Uterus (tissue), 4 donors: Measurements from ENCODE around the gene USP37. TPM values are rescaled to one million over a fixed set of nuclear protein-coding genes. Genes with fewer than 3 reads are reported as not detected.

ENCODE experiments used
- DNase-seq, 2 donors: peaks; one replicate each; pipeline ENCODE4 v3.0.0-alpha.2; 2019 to 2020
- H3K27ac ChIP-seq, 2 donors: fragments of 200-600 bp; sonication (generic); 1 replicate in 1 of 2; 2 replicates in 1 of 2; pipeline ENCODE4 v1.5.1; 2016 to 2018
- H3K27me3 ChIP-seq, 2 donors: fragments of 200-600 bp; sonication (generic); one replicate each; pipeline ENCODE4 v1.5.1; 2018 to 2019; ENCODE audit warnings: control low read depth in 1 of 2
- H3K36me3 ChIP-seq, 2 donors: fragments of 200-600 bp; sonication (generic); one replicate each; pipeline ENCODE4 v1.5.1; 2019; ENCODE audit warnings: control low read depth in 1 of 2
- H3K4me1 ChIP-seq, 2 donors: fragments of 200-600 bp; sonication (generic); one replicate each; pipeline ENCODE4 v1.5.1; 2018 to 2019; ENCODE audit warnings: control low read depth in 1 of 2
- H3K4me3 ChIP-seq, 2 donors: fragments of 200-600 bp; sonication (generic); 1 replicate in 1 of 2; 2 replicates in 1 of 2; pipeline ENCODE4 v1.5.1; 2018 to 2019; ENCODE audit warnings: mild to moderate bottlenecking in 1 of 2
- H3K9me3 ChIP-seq, 2 donors: fragments of 200-600 bp; sonication (generic); one replicate each; pipeline ENCODE4 v1.5.1; 2019; ENCODE audit warnings: control low read depth in 1 of 2
- POLR2A ChIP-seq, 2 donors: fragments of 450-650 bp; IDR thresholded peaks; one replicate each; pipeline ENCODE4 v1.6.1; 2016; ENCODE audit warnings: antibody characterized with exemption in 2 of 2, mild to moderate bottlenecking in 1 of 2, moderate library complexity in 1 of 2
- intact Hi-C: fragments of 100-400 bp; cut with DNase I; formaldehyde crosslinking; loops from one replicate; pipeline ENCODE4 v1.15.1; 2023; ENCODE audit warnings: low total_unique reads
- total RNA-seq, 4 donors: library from RNA; depleted of rRNA in 3 of 4; stranded (reverse); fragments of >200 nt in 3 of 4; gene quantifications; one replicate each; pipeline versions ENCODE4 v1.1.0 to v1.2.4, GENCODE V29; 2014 to 2023
- TF ChIP-seq, protein P1 (sequence below), 4 experiments: fragments of 200-600 bp in 2 of 4; fragments of 450-650 bp in 2 of 4; sonication (generic) in 2 of 4; IDR thresholded peaks; one replicate each; pipeline ENCODE4 v1.5.1; 2016 to 2019; ENCODE audit warnings: antibody characterized with exemption in 4 of 4, mild to moderate bottlenecking in 2 of 4, moderate library complexity in 1 of 4
- donor health status: DM: yes; HTN: yes; CAD: no.

USP37 gene
- total RNA-seq, 4 donors from 2014 or later = 9.1 to 59.3 (median 20.7) TPM

GRCh38 chr2:218444692-218445357 lies 123.3 kb downstream of the USP37 start:
- Histone ChIP-seq H3K27ac (no peak overlapping the region), H3K36me3 (no peaks in the 10 kb centered on the region), H3K4me3 (no peak overlapping the region), H3K27me3 (no peaks in the 10 kb centered on the region), H3K9me3 (no peaks in the 10 kb centered on the region), H3K4me1 (no peaks in the 10 kb centered on the region)
- no peak for DNase-seq
- intact Hi-C loops = no loop called here
- no peak for TF ChIP-seq POLR2A (IDR thresholded peaks at IDR 0.05)
- TF ChIP-seq, protein P1, sequence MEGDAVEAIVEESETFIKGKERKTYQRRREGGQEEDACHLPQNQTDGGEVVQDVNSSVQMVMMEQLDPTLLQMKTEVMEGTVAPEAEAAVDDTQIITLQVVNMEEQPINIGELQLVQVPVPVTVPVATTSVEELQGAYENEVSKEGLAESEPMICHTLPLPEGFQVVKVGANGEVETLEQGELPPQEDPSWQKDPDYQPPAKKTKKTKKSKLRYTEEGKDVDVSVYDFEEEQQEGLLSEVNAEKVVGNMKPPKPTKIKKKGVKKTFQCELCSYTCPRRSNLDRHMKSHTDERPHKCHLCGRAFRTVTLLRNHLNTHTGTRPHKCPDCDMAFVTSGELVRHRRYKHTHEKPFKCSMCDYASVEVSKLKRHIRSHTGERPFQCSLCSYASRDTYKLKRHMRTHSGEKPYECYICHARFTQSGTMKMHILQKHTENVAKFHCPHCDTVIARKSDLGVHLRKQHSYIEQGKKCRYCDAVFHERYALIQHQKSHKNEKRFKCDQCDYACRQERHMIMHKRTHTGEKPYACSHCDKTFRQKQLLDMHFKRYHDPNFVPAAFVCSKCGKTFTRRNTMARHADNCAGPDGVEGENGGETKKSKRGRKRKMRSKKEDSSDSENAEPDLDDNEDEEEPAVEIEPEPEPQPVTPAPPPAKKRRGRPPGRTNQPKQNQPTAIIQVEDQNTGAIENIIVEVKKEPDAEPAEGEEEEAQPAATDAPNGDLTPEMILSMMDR (IDR thresholded peaks at IDR 0.05) = no peak

GRCh38 chr2:218438596-218438995 lies 129.6 kb downstream of the USP37 start:
- no peak for DNase-seq
- Histone ChIP-seq H3K4me1 (no peaks in the 10 kb centered on the region), H3K27ac (no peak overlapping the region), H3K27me3 (no peaks in the 10 kb centered on the region), H3K9me3 (no peaks in the 10 kb centered on the region), H3K36me3 (no peaks in the 10 kb centered on the region), H3K4me3 (no peak overlapping the region)
- intact Hi-C loops = no loop called here
- TF ChIP-seq, protein P1 (IDR thresholded peaks at IDR 0.05) = no peak
- no peak for TF ChIP-seq POLR2A (IDR thresholded peaks at IDR 0.05)

DNA sequence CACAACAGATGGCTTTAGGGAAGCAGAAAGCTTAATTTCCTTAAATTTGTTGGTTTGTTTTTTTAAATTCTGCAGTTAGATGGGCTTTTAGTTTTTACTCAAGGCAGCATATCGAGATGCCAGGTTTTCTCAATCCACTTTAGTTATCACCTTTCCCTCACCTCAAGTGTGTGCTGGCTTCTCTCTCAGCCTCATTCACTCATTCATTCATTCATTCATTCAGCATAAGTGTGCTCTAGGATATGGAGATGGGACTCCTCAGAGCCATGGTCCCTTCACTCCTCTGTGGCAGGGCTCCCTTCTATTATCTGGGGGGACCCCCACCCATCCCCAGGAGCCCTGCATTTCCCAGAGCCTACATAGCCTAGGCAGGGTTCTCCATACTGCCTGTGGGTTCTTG lies 130.2 kb downstream of the USP37 start:
- Histone ChIP-seq H3K36me3 (no peaks in the 10 kb centered on the region), H3K27ac (no peak overlapping the region), H3K9me3 (no peaks in the 10 kb centered on the region), H3K4me3 (no peak overlapping the region), H3K27me3 (no peaks in the 10 kb centered on the region), H3K4me1 (no peaks in the 10 kb centered on the region)
- TF ChIP-seq, protein P1 (IDR thresholded peaks at IDR 0.05) = no peak
- no peak for TF ChIP-seq POLR2A (IDR thresholded peaks at IDR 0.05)
- intact Hi-C loops = no loop called here
- DNase-seq = no peak

GRCh38 chr2:218436992-218437391 lies 131.2 kb downstream of the USP37 start:
- no peak overlapping the region for H3K4me3 ChIP-seq
- no peak overlapping the region for H3K27ac ChIP-seq
- H3K9me3 ChIP-seq = no peaks in the 10 kb centered on the region
- H3K36me3 ChIP-seq = no peaks in the 10 kb centered on the region
- TF ChIP-seq POLR2A (IDR thresholded peaks at IDR 0.05) = no peak
- TF ChIP-seq, protein P1 (IDR thresholded peaks at IDR 0.05) = no peak
- intact Hi-C loops = no loop called here
- no peak for DNase-seq
- no peaks in the 10 kb centered on the region for H3K27me3 ChIP-seq
- H3K4me1 ChIP-seq = no peaks in the 10 kb centered on the region

DNA sequence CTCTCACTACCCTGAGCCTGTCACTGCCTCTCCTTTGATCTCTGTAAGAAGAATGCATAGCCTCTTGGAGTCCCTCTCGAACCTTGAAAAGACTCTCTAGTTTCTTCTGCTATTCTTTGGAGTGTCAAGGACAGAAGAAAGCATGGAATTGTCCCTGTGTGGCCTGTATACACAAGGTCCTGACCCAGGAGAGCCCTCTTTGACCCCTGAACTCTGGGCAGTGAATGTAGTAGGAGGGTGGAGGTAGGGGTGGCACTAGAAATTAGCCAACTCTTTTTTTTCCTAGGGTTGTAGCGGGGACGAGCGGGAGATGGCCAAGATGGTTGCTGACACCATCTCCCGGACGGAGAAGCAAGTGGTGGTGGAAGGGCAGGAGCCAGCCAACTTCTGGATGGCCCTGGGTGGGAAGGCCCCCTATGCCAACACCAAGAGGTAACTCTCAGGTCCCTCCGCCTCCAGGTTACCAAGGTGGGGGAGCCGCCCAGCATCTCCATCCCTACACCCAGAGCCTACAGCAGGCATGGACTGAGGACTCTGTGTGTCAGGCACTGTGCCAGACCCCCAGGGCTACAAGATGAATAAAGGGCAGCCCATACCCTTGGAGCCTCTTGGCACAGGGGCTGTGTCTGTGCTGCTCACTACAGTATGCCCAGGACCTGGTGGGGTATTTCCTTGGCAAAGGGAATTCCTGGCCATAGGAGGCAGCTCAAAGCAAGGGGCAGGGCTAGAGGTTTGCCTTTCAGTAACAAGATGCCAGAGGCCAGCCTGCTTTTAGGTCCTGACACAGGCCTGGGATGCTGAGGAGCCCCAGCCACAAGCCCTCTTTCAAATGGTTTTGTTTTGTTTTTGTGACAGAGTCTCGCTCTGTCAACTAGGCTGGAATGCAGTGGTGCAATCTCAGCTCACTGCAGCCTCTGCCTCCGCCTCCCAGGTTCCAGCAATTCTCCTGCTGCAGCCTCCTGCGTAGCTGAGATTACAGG lies 132.9 kb downstream of the USP37 start:
- H3K27me3 ChIP-seq = no peaks in the 10 kb centered on the region
- no peak for DNase-seq
- TF ChIP-seq POLR2A (IDR thresholded peaks at IDR 0.05) = no peak
- TF ChIP-seq, protein P1 (IDR thresholded peaks at IDR 0.05) = no peak
- H3K4me3 ChIP-seq = no peak overlapping the region
- H3K4me1 ChIP-seq = no peaks in the 10 kb centered on the region
- intact Hi-C loops = no loop called here
- H3K36me3 ChIP-seq = no peaks in the 10 kb centered on the region
- no peak overlapping the region for H3K27ac ChIP-seq
- no peaks in the 10 kb centered on the region for H3K9me3 ChIP-seq
